Smooth muscle cell of the umbilical artery (primary cell): ENCODE results near the gene STAG2. TPM values are rescaled to one million over a fixed set of nuclear protein-coding genes. Genes with fewer than 3 reads are reported as not detected.

Experiments used
- total RNA-seq: library from RNA; depleted of rRNA; stranded (reverse); fragments of >200 nt; gene quantifications from 2 replicates; pipeline ENCODE4 v1.2.3, GENCODE V29; 2014

The STAG2 gene
- 68.0 and 75.6 TPM in 2 replicates for total RNA-seq

GRCh38 chrX:123961268-123962005 is at the start of gene STAG2:
STAG2 (plus strand) TSS chrX:123961706; CDS start chrX:124022628, 60,922 bp downstream.

Other genes starting within 250 kb of the STAG2 start
- gene THOC2, start 228.7 kb upstream of the STAG2 start, total RNA-seq = 80.8 and 106 TPM in 2 replicates
- gene XIAP, start 101.7 kb upstream of the STAG2 start, total RNA-seq = 50.8 and 61.5 TPM in 2 replicates